ENCODE results near the gene PDE4D.

DNA sequence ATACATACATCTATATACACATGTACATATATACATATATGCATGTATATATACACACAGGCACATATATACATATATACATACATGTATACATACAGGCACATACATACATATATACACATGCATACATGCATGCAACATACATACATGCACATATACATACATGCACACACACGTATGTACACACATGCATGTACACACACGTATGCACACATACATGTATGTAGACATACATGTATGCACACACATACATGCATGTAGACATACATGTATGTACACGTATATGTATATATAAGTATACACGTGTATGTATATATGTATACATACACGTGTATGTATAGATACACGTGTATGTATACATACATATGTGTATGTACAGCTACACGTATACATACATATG is 693.7 kb downstream of the PDE4D start:
- no peak for TF ChIP-seq CTCF (IDR thresholded peaks at IDR 0.05)
- TF ChIP-seq ZFX (IDR thresholded peaks at IDR 0.05; ENCODE audit: borderline replicate concordance): no peak

All from 22Rv1 (cell line).